Measurements from ENCODE around the gene NUDT7. TPM values are rescaled to one million over a fixed set of nuclear protein-coding genes. Genes with fewer than 3 reads are reported as not detected.

Gene NUDT7
- total and polyA plus RNA-seq, 2 experiments from 2014 or later = 5.6 to 14.3 TPM

GRCh38 chr16:77692612-77693011 is 29.7 kb upstream of the NUDT7 start:
- Histone ChIP-seq H2AFZ (no peak overlapping the region), H3K36me3 (ENCODE audit: insufficient read depth) (no peaks in the 10 kb centered on the region), H3K27ac (ENCODE audit: low read depth) (no peak overlapping the region), H3F3A (replicated peaks; ENCODE audit: low read depth) (no peaks in the 10 kb centered on the region), H3K79me2 (replicated peaks; ENCODE audit: insufficient read depth) (no peaks in the 10 kb centered on the region), H3K4me2 (no peak overlapping the region), H3K4me1 (ENCODE audit: insufficient read depth) (no peaks in the 10 kb centered on the region), H3K27me3 (ENCODE audit: insufficient read depth) (no peaks in the 10 kb centered on the region), H4K20me1 (replicated peaks; ENCODE audit: insufficient read depth) (no peaks in the 10 kb centered on the region), H3K9me2 (ENCODE audit: insufficient read depth) (no peaks in the 10 kb centered on the region), H3K4me3 (no peak overlapping the region)
- Mint-ChIP-seq H3K27ac (no peak overlapping the region), H3K4me1 (0 out of 3 replicates have a peak, but pooled peaks cover 3% of the 10 kb centered on the region), H3K27me3 (ENCODE audit: insufficient read depth, low read depth, poor library complexity) (peaks cover 3% of the 10 kb centered on the region), H3K4me3 (no peak overlapping the region), H3K9me3 (no peaks in the 10 kb centered on the region), H3K36me3 (ENCODE audit: low read depth) (no peaks in the 10 kb centered on the region)
- no peak for DNase-seq (ENCODE audit: low spot score)
- TF ChIP-seq JUNB (IDR thresholded peaks at IDR 0.05; ENCODE audit: unreplicated experiment) (no peak), REST (IDR thresholded peaks at IDR 0.05; ENCODE audit: unreplicated experiment) (no peak), EZH2 (IDR thresholded peaks at IDR 0.05; ENCODE audit: low read depth, unreplicated experiment) (no peak), CTCF (conservative IDR thresholded peaks at IDR 0.05; ENCODE audit: low read depth in 2 of 2) (no peak), ETS1 (IDR thresholded peaks at IDR 0.05) (no peak), ZNF462 (CRISPR knock-in tag; IDR thresholded peaks at IDR 0.05) (no peak), CREB1 (CRISPR knock-in tag; IDR thresholded peaks at IDR 0.05; ENCODE audit: low read depth) (no peak), EZH2phosphoT487 (IDR thresholded peaks at IDR 0.05; ENCODE audit: unreplicated experiment) (no peak)
- ATAC-seq = no peak
